ENCODE results near the gene ACVR1C.

DNA sequence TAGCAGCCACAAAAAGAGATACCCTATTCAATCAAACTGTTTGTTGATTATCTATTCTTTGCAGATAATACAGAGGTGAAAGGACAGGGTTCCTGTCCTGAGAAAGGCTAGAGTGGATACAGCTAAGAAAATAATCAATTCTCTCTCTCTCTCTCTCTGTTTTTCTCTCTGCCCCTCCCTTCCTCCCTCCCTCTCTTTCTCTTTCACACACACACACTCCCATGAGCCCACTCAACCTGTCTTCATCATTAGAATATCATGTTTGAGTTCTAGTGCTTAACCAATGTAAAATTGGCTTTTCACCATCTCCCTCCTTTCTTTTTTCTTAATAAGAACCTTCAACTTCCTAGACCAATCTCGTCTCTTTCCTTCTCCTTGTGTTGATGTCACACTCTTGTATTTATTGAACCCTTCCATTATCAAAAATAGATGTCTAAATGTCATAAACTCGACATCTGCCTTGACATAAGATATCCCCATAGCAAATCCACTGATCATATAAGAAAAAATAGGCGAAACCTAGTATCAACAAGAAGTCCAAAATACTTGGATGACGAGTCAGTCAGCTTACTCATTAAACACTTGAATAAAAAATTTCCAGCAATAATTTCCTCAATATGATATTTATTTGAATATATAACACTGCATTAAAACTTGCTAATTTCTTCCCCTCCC lies 141.9 kb downstream of the ACVR1C start:
- TF ChIP-seq POLR2A (IDR thresholded peaks at IDR 0.05; ENCODE audit: borderline replicate concordance, extremely low read depth, insufficient read depth, insufficient read length), result no peak
- TF ChIP-seq, protein P1, sequence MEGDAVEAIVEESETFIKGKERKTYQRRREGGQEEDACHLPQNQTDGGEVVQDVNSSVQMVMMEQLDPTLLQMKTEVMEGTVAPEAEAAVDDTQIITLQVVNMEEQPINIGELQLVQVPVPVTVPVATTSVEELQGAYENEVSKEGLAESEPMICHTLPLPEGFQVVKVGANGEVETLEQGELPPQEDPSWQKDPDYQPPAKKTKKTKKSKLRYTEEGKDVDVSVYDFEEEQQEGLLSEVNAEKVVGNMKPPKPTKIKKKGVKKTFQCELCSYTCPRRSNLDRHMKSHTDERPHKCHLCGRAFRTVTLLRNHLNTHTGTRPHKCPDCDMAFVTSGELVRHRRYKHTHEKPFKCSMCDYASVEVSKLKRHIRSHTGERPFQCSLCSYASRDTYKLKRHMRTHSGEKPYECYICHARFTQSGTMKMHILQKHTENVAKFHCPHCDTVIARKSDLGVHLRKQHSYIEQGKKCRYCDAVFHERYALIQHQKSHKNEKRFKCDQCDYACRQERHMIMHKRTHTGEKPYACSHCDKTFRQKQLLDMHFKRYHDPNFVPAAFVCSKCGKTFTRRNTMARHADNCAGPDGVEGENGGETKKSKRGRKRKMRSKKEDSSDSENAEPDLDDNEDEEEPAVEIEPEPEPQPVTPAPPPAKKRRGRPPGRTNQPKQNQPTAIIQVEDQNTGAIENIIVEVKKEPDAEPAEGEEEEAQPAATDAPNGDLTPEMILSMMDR (IDR thresholded peaks at IDR 0.05 in 2 of 3, conservative IDR thresholded peaks at IDR 0.05 in 1 of 3; ENCODE audit: borderline replicate concordance in 1 of 3, insufficient read depth in 1 of 3, low read depth in 2 of 3, low read length in 2 of 3), result no peak
